IMR-90 (cell line): ENCODE data around the gene MSI1. TPM values are rescaled to one million over a fixed set of nuclear protein-coding genes. Genes with fewer than 3 reads are reported as not detected.

Experiments
- ATAC-seq: fragments of 200-7000 bp; cut with Tn5 transposase; 2 replicates; pipeline ENCODE4 v1.9.1; 2020; ENCODE audit warnings: low read depth, mild to moderate bottlenecking, moderate library complexity
- BruUV-seq: library from RNA; stranded (reverse); fragments of 400-500 nt; replicated peaks from 2 replicates; lab custom pipeline; 2021; lab: Mats Ljungman, UMichigan
- CTCF ChIA-PET: fragments of 300-600 bp; formaldehyde crosslinking; extraction: SDS; loops from one replicate; lab custom pipeline; 2021; ENCODE audit warnings: antibody characterized with exemption; lab: Yijun Ruan, JAX
- POLR2A ChIA-PET: fragments of 300-600 bp; sonication (Branson Sonifier 250); formaldehyde crosslinking; loops from one replicate; lab custom pipeline; 2022; ENCODE audit warnings: antibody characterized with exemption; ENCODE audit not compliant: unreplicated experiment; lab: Charles Lee
- DNase-seq: peaks from one replicate; pipeline ENCODE4 v3.0.0; 2013
- H2AFZ ChIP-seq: replicated peaks from 2 replicates; pipeline ENCODE3; 2013; ENCODE audit warnings: low read length, mild to moderate bottlenecking; ENCODE audit not compliant: poor library complexity
- H2AK5ac ChIP-seq: 2 replicates; pipeline ENCODE4 v1.6.1; 2013; ENCODE audit warnings: low read depth, low read length, inconsistent platforms
- H2AK9ac ChIP-seq: replicated peaks from 2 replicates; pipeline ENCODE3; 2013; ENCODE audit warnings: mild to moderate bottlenecking, low read depth, low read length, moderate library complexity; ENCODE audit not compliant: poor library complexity
- H2BK120ac ChIP-seq: 2 replicates; pipeline ENCODE4 v1.6.1; 2013; ENCODE audit warnings: low read depth, low read length, inconsistent platforms
- H2BK15ac ChIP-seq: 3 replicates; pipeline ENCODE4 v1.6.1; 2013; ENCODE audit warnings: low read depth, low read length, inconsistent platforms
- H2BK20ac ChIP-seq: 2 replicates; pipeline ENCODE4 v1.6.1; 2013; ENCODE audit warnings: low read depth, mild to moderate bottlenecking, inconsistent platforms, low read length, moderate library complexity
- H2BK5ac ChIP-seq: 2 replicates; pipeline ENCODE4 v1.6.1; 2013; ENCODE audit warnings: mild to moderate bottlenecking, low read depth, low read length, inconsistent platforms; ENCODE audit not compliant: poor library complexity, severe bottlenecking
- H3K14ac ChIP-seq: replicated peaks from 2 replicates; pipeline ENCODE4 v1.6.1; 2013; ENCODE audit warnings: low read depth, low read length, inconsistent platforms
- H3K18ac ChIP-seq: 2 replicates; pipeline ENCODE4 v1.6.1; 2013; ENCODE audit warnings: low read depth, low read length, control low read depth
- H3K23ac ChIP-seq: 2 replicates; pipeline ENCODE4 v1.6.1; 2013; ENCODE audit warnings: low read depth, low read length, inconsistent platforms
- H3K27ac ChIP-seq: 2 replicates; pipeline ENCODE4 v1.5.1; 2013; ENCODE audit warnings: mild to moderate bottlenecking, control low read depth, low read length; ENCODE audit not compliant: insufficient read depth
- H3K27me3 ChIP-seq: 2 replicates; pipeline ENCODE4 v1.6.1; 2013; ENCODE audit warnings: low read length; ENCODE audit not compliant: control insufficient read depth, insufficient read depth
- H3K36me3 ChIP-seq: 2 replicates; pipeline ENCODE4 v1.6.1; 2013; ENCODE audit warnings: low read length, mixed read lengths; ENCODE audit not compliant: control insufficient read depth, insufficient read depth
- H3K4ac ChIP-seq: 2 replicates; pipeline ENCODE4 v1.6.1; 2013; ENCODE audit warnings: low read depth, low read length, inconsistent platforms
- H3K4me1 ChIP-seq: 2 replicates; pipeline ENCODE4 v1.6.1; 2013; ENCODE audit warnings: low read length, mixed read lengths; ENCODE audit not compliant: control insufficient read depth, insufficient read depth
- H3K4me2 ChIP-seq: 2 replicates; pipeline ENCODE4 v1.6.1; 2013; ENCODE audit warnings: low read depth, mild to moderate bottlenecking, control low read depth, low read length, moderate library complexity
- H3K4me3 ChIP-seq: 2 replicates; pipeline ENCODE4 v1.5.1; 2013; ENCODE audit warnings: low read depth, mild to moderate bottlenecking, control low read depth, low read length, moderate library complexity; ENCODE audit not compliant: insufficient read depth
- H3K56ac ChIP-seq: 2 replicates; pipeline ENCODE4 v1.6.1; 2013; ENCODE audit warnings: low read length, inconsistent platforms; ENCODE audit not compliant: insufficient read depth; ENCODE audit errors: extremely low read depth
- H3K79me1 ChIP-seq, 2 experiments: 2 replicates each; pipeline ENCODE4 v1.6.1; 2013; ENCODE audit warnings: low read length in 2 of 2, inconsistent platforms in 1 of 2, low read depth in 1 of 2
- H3K9ac ChIP-seq: 2 replicates; pipeline ENCODE4 v1.6.1; 2013; ENCODE audit warnings: low read depth, low read length, control low read depth
- H3K9me1 ChIP-seq: 2 replicates; pipeline ENCODE4 v1.6.1; 2013; ENCODE audit warnings: low read length, inconsistent platforms; ENCODE audit not compliant: insufficient read depth
- H3K9me3 ChIP-seq: 2 replicates; pipeline ENCODE4 v1.6.1; 2013; ENCODE audit warnings: low read length; ENCODE audit not compliant: control insufficient read depth, insufficient read depth
- H4K20me1 ChIP-seq: 2 replicates; pipeline ENCODE4 v1.6.1; 2013; ENCODE audit warnings: low read length, inconsistent platforms; ENCODE audit not compliant: insufficient read depth
- H4K5ac ChIP-seq: 2 replicates; pipeline ENCODE4 v1.6.1; 2013; ENCODE audit warnings: mild to moderate bottlenecking, low read depth, low read length, control low read depth
- H4K8ac ChIP-seq, 2 experiments: 2 replicates each; pipeline ENCODE4 v1.6.1; 2013; ENCODE audit warnings: low read depth in 2 of 2, low read length in 2 of 2, control low read depth in 1 of 2, inconsistent platforms in 1 of 2
- H4K91ac ChIP-seq: 2 replicates; pipeline ENCODE4 v1.6.1; 2013; ENCODE audit warnings: low read depth, low read length, inconsistent platforms; ENCODE audit not compliant: insufficient read depth
- BHLHE40 ChIP-seq: fragments of 150-350 bp; IDR thresholded peaks from 2 replicates; pipeline ENCODE4 v1.6.1; 2016; ENCODE audit warnings: mild to moderate bottlenecking, low read depth, low read length
- CEBPB ChIP-seq: IDR thresholded peaks from 2 replicates; pipeline ENCODE4 v1.6.1; 2012; ENCODE audit warnings: low read depth, low read length, improper control_type of control experiment
- CHD1 ChIP-seq: IDR thresholded peaks from 2 replicates; pipeline ENCODE4 v1.6.1; 2012; ENCODE audit warnings: low read depth, low read length, improper control_type of control experiment
- CTCF ChIP-seq: conservative IDR thresholded peaks from 2 replicates; pipeline ENCODE4 v1.5.1; 2012; ENCODE audit warnings: mild to moderate bottlenecking, low read depth, low read length, improper control_type of control experiment
- ELK1 ChIP-seq: fragments of 150-350 bp; IDR thresholded peaks from 2 replicates; pipeline ENCODE4 v1.6.1; 2016; ENCODE audit warnings: low read depth, mild to moderate bottlenecking, low read length, moderate library complexity, borderline replicate concordance
- FOS ChIP-seq: fragments of 150-350 bp; IDR thresholded peaks from 2 replicates; pipeline ENCODE4 v1.6.1; 2016; ENCODE audit warnings: low read depth, low read length
- MAFK ChIP-seq: IDR thresholded peaks from 2 replicates; pipeline ENCODE4 v1.6.1; 2012; ENCODE audit warnings: low read depth, low read length, improper control_type of control experiment
- MAZ ChIP-seq: IDR thresholded peaks from 2 replicates; pipeline ENCODE4 v1.6.1; 2012; ENCODE audit warnings: low read depth, mild to moderate bottlenecking, low read length, improper control_type of control experiment, moderate library complexity, borderline replicate concordance
- MXI1 ChIP-seq: IDR thresholded peaks from 2 replicates; pipeline ENCODE4 v1.6.1; 2012; ENCODE audit warnings: low read depth, mild to moderate bottlenecking, low read length, moderate library complexity, borderline replicate concordance
- NFE2L2 ChIP-seq: fragments of 150-350 bp; IDR thresholded peaks from 2 replicates; pipeline ENCODE4 v1.6.1; 2016; ENCODE audit warnings: low read depth, mild to moderate bottlenecking, low read length
- POLR2A ChIP-seq: IDR thresholded peaks from 2 replicates; pipeline ENCODE4 v1.6.1; 2012; ENCODE audit warnings: mild to moderate bottlenecking, low read depth, low read length
- RAD21 ChIP-seq: IDR thresholded peaks from 2 replicates; pipeline ENCODE4 v1.6.1; 2012; ENCODE audit warnings: low read length, improper control_type of control experiment
- RCOR1 ChIP-seq: IDR thresholded peaks from 2 replicates; pipeline ENCODE4 v1.6.1; 2012; ENCODE audit warnings: mild to moderate bottlenecking, low read length, improper control_type of control experiment; ENCODE audit not compliant: insufficient replicate concordance
- RFX5 ChIP-seq: IDR thresholded peaks from 2 replicates; pipeline ENCODE4 v1.8.0; 2012; ENCODE audit warnings: low read depth, mild to moderate bottlenecking, low read length, moderate library complexity
- SMC3 ChIP-seq: fragments of 150-350 bp; IDR thresholded peaks from 2 replicates; pipeline ENCODE4 v1.6.1; 2016; ENCODE audit warnings: low read depth, mild to moderate bottlenecking, antibody characterized with exemption, low read length, moderate library complexity
- WGBS, 2 experiments: methylation state at CpG; one replicate each; pipeline versions ENCODE4 v1.1.5 to v1.1.7; 2013; ENCODE audit warnings: missing lambda C conversion rate in 2 of 2; ENCODE audit not compliant: insufficient read length in 1 of 2; ENCODE audit errors: extremely low coverage in 2 of 2; 5-methylcytosine and 5-hydroxymethylcytosine counted together
- dilution Hi-C: fragments of 300-500 bp; cut with HindIII; formaldehyde crosslinking; loops from one replicate; pipeline ENCODE4 v1.14.3; 2018; ENCODE audit warnings: low sequenced_read_pairs; ENCODE audit not compliant: unreplicated experiment
- in situ Hi-C: fragments of 300-500 bp; cut with MboI; formaldehyde crosslinking; loops from 3 replicates; pipeline ENCODE4 v1.14.3; 2019; ENCODE audit warnings: low sequenced_read_pairs, inconsistent platforms, mixed read lengths
- intact Hi-C: fragments of 100-400 bp; cut with micrococcal nuclease; formaldehyde crosslinking; loops from 2 replicates; pipeline ENCODE4 v1.10.0; 2022
- polyA plus RNA-seq, 3 experiments: library from polyadenylated mRNA; depleted of rRNA; stranded (reverse); fragments of >200 nt; gene quantifications; 2 replicates each; pipeline ENCODE4 v1.2.3, GENCODE V29; 2012; ENCODE audit warnings: low replicate concordance in 1 of 3
- total RNA-seq: library from RNA; depleted of rRNA; stranded (reverse); fragments of >200 nt; gene quantifications from 2 replicates; pipeline ENCODE4 v1.2.3, GENCODE V29; 2012

Gene MSI1
- total and polyA plus RNA-seq, 2 of the 4 experiments (the other 2 are of a cell fraction), result not detected

DNA sequence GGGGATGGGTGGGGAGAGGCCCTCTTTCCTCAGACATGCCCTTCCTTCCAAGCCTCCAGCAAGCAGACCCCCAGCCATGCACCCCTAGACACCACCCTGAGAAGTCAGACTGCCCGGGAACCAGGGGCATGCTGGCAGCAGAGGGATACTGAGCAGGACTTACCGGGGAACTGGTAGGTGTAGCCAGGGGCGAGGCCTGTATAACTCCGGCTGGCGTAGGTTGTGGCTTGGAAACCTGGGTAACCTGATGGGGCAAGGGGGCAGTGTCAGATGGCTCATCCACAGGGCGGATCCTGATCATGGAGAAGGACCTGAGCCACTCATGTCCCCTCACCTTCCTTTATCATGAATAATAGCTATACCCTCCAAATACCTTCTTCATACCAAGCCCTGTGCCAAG, 15.8 kb downstream of the MSI1 start:
- 80% methylated on average over 1 of the region's 6 CpGs; no CpG with 5 or more reads in 1 of the 2 experiments for WGBS, 2 experiments
- Histone ChIP-seq H4K91ac (no peak overlapping the region), H3K4me3 (no peak overlapping the region), H3K9me1 (0 out of 2 replicates have a peak, but pooled peaks cover 3% of the 10 kb centered on the region), H3K23ac (no peak overlapping the region), H4K8ac (no peak overlapping the region), H2AK9ac (no peak overlapping the region), H3K36me3 (no peaks in the 10 kb centered on the region), H3K4ac (no peak overlapping the region), H3K18ac (no peak overlapping the region), H2BK15ac (no peak overlapping the region), H2AFZ (no peak overlapping the region), H3K27me3 (peaks cover 18% of the 10 kb centered on the region), H3K79me1 (no peaks in the 10 kb centered on the region), H3K9ac (no peak overlapping the region), H3K56ac (no peak overlapping the region), H3K4me1 (no peaks in the 10 kb centered on the region), H2AK5ac (no peak overlapping the region), H3K4me2 (no peak overlapping the region), H4K5ac (no peak overlapping the region), H2BK20ac (no peak overlapping the region), H3K27ac (no peak overlapping the region), H4K20me1 (no peaks in the 10 kb centered on the region), H2BK120ac (no peak overlapping the region), H2BK5ac (no peak overlapping the region), H3K9me3 (no peaks in the 10 kb centered on the region), H3K14ac (no peak overlapping the region)
- no peak for ATAC-seq
- no peak for DNase-seq
- no TSS peak for BruUV-seq
- intact Hi-C loops, result no loop called here
- ChIA-PET CTCF (interaction anchor here (0.5 kb wide), 1 partner anchor 109 kb away, joined by 5 read pairs; no protein-coding TSS in a partner anchor), POLR2A (interaction anchor here (0.6 kb wide), 1 partner anchor 144 kb away, joined by 6 read pairs; no protein-coding TSS in a partner anchor)
- TF ChIP-seq RAD21 (no peak), SMC3 (no peak), FOS (no peak), RCOR1 (no peak), CHD1 (no peak), CTCF (no peak), CEBPB (no peak), MAZ (no peak), RFX5 (no peak), MXI1 (no peak), NFE2L2 (no peak), POLR2A (no peak), MAFK (no peak), ELK1 (no peak), BHLHE40 (no peak)
- dilution Hi-C loops, result no loop called here
- in situ Hi-C loops, result no loop called here
